Panc1 (cell line): ENCODE results near the gene KCND1. TPM values are rescaled to one million over a fixed set of nuclear protein-coding genes. Genes with fewer than 3 reads are reported as not detected.

Experiments used
- ATAC-seq: fragments of 200-7000 bp; cut with Tn5 transposase; 2 replicates; pipeline ENCODE4 v1.9.1; 2020; ENCODE audit warnings: mild to moderate bottlenecking, moderate library complexity
- BruUV-seq: library from RNA; stranded (reverse); fragments of 400-500 nt; replicated peaks from 2 replicates; lab custom pipeline; 2021; lab: Mats Ljungman, UMichigan
- CTCF ChIA-PET: fragments of 300-600 bp; sonication (Branson Sonifier 250); formaldehyde crosslinking; loops from one replicate; lab custom pipeline; 2022; ENCODE audit warnings: antibody characterized with exemption; lab: Charles Lee
- POLR2A ChIA-PET: fragments of 300-600 bp; sonication (Branson Sonifier 250); formaldehyde crosslinking; loops from one replicate; lab custom pipeline; 2022; ENCODE audit warnings: antibody characterized with exemption; lab: Charles Lee
- DNase-seq: peaks from one replicate; pipeline ENCODE4 v3.0.0-alpha.2; 2010; ENCODE audit warnings: low read depth, low spot score
- H3K27ac ChIP-seq: 2 replicates; pipeline ENCODE4 v1.5.1; 2011; ENCODE audit warnings: mild to moderate bottlenecking, low read length, inconsistent platforms
- H3K27me3 ChIP-seq: fragments of 200-500 bp; sonication (Bioruptor generic); 2 replicates; pipeline ENCODE4 v1.6.0; 2014; ENCODE audit warnings: low read length, inconsistent platforms; ENCODE audit not compliant: control insufficient read depth, insufficient read depth
- H3K36me3 ChIP-seq: fragments of 200-500 bp; sonication (Bioruptor generic); 2 replicates; pipeline ENCODE4 v1.5.1; 2014; ENCODE audit warnings: inconsistent platforms, mild to moderate bottlenecking, low read length, moderate library complexity; ENCODE audit not compliant: control insufficient read depth, insufficient read depth
- H3K4me1 ChIP-seq: 2 replicates; pipeline ENCODE4 v1.5.1; 2011; ENCODE audit warnings: inconsistent platforms, mild to moderate bottlenecking, low read length, moderate library complexity; ENCODE audit not compliant: control insufficient read depth, insufficient read depth
- H3K4me3 ChIP-seq, 2 experiments: 2 replicates each; pipeline ENCODE4 v1.5.1; 2011 to 2012; ENCODE audit warnings: low read depth in 2 of 2, low read length in 2 of 2, mild to moderate bottlenecking in 2 of 2, inconsistent platforms in 1 of 2, moderate library complexity in 1 of 2
- H3K9me3 ChIP-seq: fragments of 200-500 bp; sonication (Bioruptor generic); 2 replicates; pipeline ENCODE4 v1.5.1; 2014; ENCODE audit warnings: low read depth, mild to moderate bottlenecking, inconsistent platforms, low read length, moderate library complexity; ENCODE audit not compliant: control insufficient read depth, insufficient read depth
- POLR2AphosphoS5 ChIP-seq: IDR thresholded peaks from 2 replicates; pipeline ENCODE4 v1.6.1; 2012; ENCODE audit warnings: mild to moderate bottlenecking, low read depth, low read length, moderate library complexity
- SIN3A ChIP-seq: IDR thresholded peaks from 2 replicates; pipeline ENCODE4 v1.6.1; 2012; ENCODE audit warnings: low read depth, mild to moderate bottlenecking, low read length, moderate library complexity, borderline replicate concordance; ENCODE audit not compliant: insufficient read depth
- TCF7L2 ChIP-seq: IDR thresholded peaks from 2 replicates; pipeline ENCODE4 v1.6.1; 2011; ENCODE audit warnings: mild to moderate bottlenecking, low read depth, low read length, inconsistent platforms
- in situ Hi-C: cut with HindIII; loops from 2 replicates; pipeline ENCODE4 v1.10.0; 2016; ENCODE audit warnings: low sequenced_read_pairs, low pct_unique_long_range_greater_than_20kb
- intact Hi-C: fragments of 100-400 bp; cut with micrococcal nuclease; formaldehyde crosslinking; loops from one replicate; pipeline ENCODE4 v1.10.0; 2022; ENCODE audit not compliant: unreplicated experiment
- total RNA-seq: library from RNA; stranded (reverse); gene quantifications from one replicate; pipeline ENCODE4 v1.2.1, GENCODE V29; 2021; ENCODE audit not compliant: unreplicated experiment
- TF ChIP-seq, protein P1 (sequence below), 2 experiments: IDR thresholded peaks; 2 replicates each; pipeline ENCODE4 v1.6.1; 2011 to 2012; ENCODE audit warnings: low read depth in 2 of 2, control low read depth in 1 of 2, low read length in 1 of 2, mild to moderate bottlenecking in 1 of 2, moderate library complexity in 1 of 2; ENCODE audit not compliant: insufficient read depth in 1 of 2
- TF ChIP-seq, protein P2 (sequence below): fragments of 450-650 bp; IDR thresholded peaks from 2 replicates; pipeline ENCODE4 v1.5.1; 2017; ENCODE audit warnings: mild to moderate bottlenecking

The KCND1 gene
- total RNA-seq, 1 experiment from 2014 or later, result 5.5 TPM

DNA sequence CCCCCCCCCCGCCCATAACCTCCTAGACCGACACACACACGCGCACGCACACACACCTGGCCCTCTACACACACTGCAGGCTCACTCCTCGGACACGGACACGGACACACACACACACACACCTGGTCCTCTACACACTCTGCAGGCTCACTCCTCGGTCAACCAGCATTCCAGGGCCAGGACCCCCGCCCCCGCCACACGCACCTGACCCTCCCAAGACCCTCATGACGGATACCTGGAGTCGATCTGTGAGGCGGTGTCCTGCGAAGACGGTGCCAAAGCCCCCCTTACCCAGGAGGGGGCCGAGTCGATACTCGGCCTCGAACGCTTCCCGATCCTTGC is 53.4 kb downstream of the KCND1 start:
- Histone ChIP-seq H3K4me3 (peak overlapping the region; percentile 76 to 88), H3K4me1 (peaks cover 12% of the 10 kb centered on the region), H3K27ac (peak overlapping the region; percentile 94), H3K36me3 (peaks cover 13% of the 10 kb centered on the region), H3K27me3 (no peaks in the 10 kb centered on the region), H3K9me3 (no peaks in the 10 kb centered on the region)
- intact Hi-C loops (no loop called here), in situ Hi-C loops (no loop called here)
- no peak for TF ChIP-seq SIN3A
- no peak for TF ChIP-seq POLR2AphosphoS5
- TF ChIP-seq, protein P1, sequence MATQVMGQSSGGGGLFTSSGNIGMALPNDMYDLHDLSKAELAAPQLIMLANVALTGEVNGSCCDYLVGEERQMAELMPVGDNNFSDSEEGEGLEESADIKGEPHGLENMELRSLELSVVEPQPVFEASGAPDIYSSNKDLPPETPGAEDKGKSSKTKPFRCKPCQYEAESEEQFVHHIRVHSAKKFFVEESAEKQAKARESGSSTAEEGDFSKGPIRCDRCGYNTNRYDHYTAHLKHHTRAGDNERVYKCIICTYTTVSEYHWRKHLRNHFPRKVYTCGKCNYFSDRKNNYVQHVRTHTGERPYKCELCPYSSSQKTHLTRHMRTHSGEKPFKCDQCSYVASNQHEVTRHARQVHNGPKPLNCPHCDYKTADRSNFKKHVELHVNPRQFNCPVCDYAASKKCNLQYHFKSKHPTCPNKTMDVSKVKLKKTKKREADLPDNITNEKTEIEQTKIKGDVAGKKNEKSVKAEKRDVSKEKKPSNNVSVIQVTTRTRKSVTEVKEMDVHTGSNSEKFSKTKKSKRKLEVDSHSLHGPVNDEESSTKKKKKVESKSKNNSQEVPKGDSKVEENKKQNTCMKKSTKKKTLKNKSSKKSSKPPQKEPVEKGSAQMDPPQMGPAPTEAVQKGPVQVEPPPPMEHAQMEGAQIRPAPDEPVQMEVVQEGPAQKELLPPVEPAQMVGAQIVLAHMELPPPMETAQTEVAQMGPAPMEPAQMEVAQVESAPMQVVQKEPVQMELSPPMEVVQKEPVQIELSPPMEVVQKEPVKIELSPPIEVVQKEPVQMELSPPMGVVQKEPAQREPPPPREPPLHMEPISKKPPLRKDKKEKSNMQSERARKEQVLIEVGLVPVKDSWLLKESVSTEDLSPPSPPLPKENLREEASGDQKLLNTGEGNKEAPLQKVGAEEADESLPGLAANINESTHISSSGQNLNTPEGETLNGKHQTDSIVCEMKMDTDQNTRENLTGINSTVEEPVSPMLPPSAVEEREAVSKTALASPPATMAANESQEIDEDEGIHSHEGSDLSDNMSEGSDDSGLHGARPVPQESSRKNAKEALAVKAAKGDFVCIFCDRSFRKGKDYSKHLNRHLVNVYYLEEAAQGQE (IDR thresholded peaks at IDR 0.05; ENCODE audit: insufficient read depth in 1 of 2, low read depth in 2 of 2, low read length in 1 of 2), result no peak
- no peak for TF ChIP-seq TCF7L2
- TF ChIP-seq, protein P2, sequence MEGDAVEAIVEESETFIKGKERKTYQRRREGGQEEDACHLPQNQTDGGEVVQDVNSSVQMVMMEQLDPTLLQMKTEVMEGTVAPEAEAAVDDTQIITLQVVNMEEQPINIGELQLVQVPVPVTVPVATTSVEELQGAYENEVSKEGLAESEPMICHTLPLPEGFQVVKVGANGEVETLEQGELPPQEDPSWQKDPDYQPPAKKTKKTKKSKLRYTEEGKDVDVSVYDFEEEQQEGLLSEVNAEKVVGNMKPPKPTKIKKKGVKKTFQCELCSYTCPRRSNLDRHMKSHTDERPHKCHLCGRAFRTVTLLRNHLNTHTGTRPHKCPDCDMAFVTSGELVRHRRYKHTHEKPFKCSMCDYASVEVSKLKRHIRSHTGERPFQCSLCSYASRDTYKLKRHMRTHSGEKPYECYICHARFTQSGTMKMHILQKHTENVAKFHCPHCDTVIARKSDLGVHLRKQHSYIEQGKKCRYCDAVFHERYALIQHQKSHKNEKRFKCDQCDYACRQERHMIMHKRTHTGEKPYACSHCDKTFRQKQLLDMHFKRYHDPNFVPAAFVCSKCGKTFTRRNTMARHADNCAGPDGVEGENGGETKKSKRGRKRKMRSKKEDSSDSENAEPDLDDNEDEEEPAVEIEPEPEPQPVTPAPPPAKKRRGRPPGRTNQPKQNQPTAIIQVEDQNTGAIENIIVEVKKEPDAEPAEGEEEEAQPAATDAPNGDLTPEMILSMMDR, result no peak
- no TSS peak for BruUV-seq
- ATAC-seq (peak; percentile 26; the same call in 1 of the 2 replicates), DNase-seq (no peak)
- POLR2A ChIA-PET, result no interaction called here
- CTCF ChIA-PET, result no interaction called here

DNA sequence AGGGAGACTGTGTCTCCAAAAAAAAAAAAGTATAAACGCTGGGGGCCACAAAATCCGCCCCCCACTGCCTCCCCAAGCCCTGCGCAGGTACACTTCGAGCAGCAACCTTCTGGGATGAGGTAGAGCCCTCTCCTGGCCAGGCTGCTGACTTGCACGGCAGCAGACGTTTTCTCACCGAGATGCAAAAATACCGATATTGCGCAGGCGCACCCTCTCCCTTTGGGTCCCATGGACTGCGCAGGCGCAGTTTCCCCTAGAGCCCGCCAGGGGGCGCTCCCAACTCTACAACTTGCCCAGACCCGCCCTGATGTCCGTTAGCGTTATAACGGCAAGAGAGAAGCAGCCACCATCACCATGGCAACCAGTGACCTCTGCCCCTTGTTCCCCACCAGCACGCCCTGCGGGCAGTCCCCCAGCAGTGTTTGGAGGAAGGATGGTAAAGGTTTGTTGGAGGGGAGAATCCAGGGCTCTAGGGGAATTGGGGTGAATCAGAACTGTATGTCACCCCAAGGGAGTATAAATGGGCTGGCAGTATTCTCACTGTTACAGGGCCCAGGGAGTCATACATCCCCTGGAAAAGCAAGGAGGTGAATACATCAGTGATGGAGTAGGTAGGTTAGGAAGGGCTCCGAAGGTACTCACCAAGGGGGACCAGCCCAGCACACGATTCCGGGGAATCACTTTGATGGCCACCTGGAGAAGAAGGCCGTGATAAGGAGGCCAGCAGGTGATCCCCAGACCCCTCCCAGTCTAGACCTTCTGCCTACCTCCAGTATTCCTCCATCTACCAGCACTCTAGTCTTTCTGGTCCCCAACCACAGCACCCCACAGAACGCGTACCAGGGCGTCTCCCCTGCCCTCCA is 54.3 kb downstream of the KCND1 start:
- Histone ChIP-seq H3K4me3 (peak overlapping the region; percentile 76 to 88), H3K36me3 (peaks cover 13% of the 10 kb centered on the region), H3K27me3 (no peaks in the 10 kb centered on the region), H3K4me1 (peaks cover 15% of the 10 kb centered on the region), H3K27ac (peak overlapping the region; percentile 94), H3K9me3 (no peaks in the 10 kb centered on the region)
- DNase-seq (peak; percentile 85), ATAC-seq (peak; percentile 64)
- ChIA-PET CTCF (no interaction called here), POLR2A (no interaction called here)
- TF ChIP-seq, protein P2, result peak; percentile 98
- TF ChIP-seq POLR2AphosphoS5, result 0 out of 2 replicates have a peak, but pooled peaks have one; percentile 11
- TF ChIP-seq, protein P1 (IDR thresholded peaks at IDR 0.05; ENCODE audit: insufficient read depth in 1 of 2, low read depth in 2 of 2, low read length in 1 of 2), result no peak
- intact Hi-C loops (no loop called here), in situ Hi-C loops (no loop called here)
- no TSS peak for BruUV-seq
